Ishikawa (cell line): ENCODE data around the gene GARIN3.

Experiments
- CEBPB ChIP-seq: IDR thresholded peaks from 2 replicates; pipeline ENCODE4 v1.6.1; 2012
- CREB1 ChIP-seq: IDR thresholded peaks from 2 replicates; pipeline ENCODE4 v1.6.1; 2012; ENCODE audit warnings: low read depth
- EGR1 ChIP-seq: IDR thresholded peaks from 2 replicates; pipeline ENCODE4 v1.6.1; 2012
- EP300 ChIP-seq: IDR thresholded peaks from 2 replicates; pipeline ENCODE4 v1.6.1; 2012; ENCODE audit warnings: borderline replicate concordance
- FOXM1 ChIP-seq: IDR thresholded peaks from 2 replicates; pipeline ENCODE4 v1.6.1; 2012; ENCODE audit warnings: low read depth, borderline replicate concordance
- NFIC ChIP-seq: IDR thresholded peaks from 2 replicates; pipeline ENCODE4 v1.6.1; 2012
- RAD21 ChIP-seq: IDR thresholded peaks from 2 replicates; pipeline ENCODE4 v1.6.1; 2012; ENCODE audit warnings: low read depth
- TAF1 ChIP-seq: IDR thresholded peaks from 2 replicates; pipeline ENCODE4 v1.6.1; 2012; ENCODE audit warnings: low read depth, mild to moderate bottlenecking
- TCF12 ChIP-seq: IDR thresholded peaks from 2 replicates; pipeline ENCODE4 v1.6.1; 2012; ENCODE audit warnings: low read depth
- TEAD4 ChIP-seq: IDR thresholded peaks from 2 replicates; pipeline ENCODE4 v1.6.1; 2012
- YY1 ChIP-seq: IDR thresholded peaks from 2 replicates; pipeline ENCODE4 v1.6.1; 2012; ENCODE audit warnings: low read depth
- ZBTB7A ChIP-seq: IDR thresholded peaks from 2 replicates; pipeline ENCODE4 v1.6.1; 2012; ENCODE audit warnings: low read depth
- TF ChIP-seq, protein P1 (sequence below): IDR thresholded peaks from 2 replicates; pipeline ENCODE4 v1.6.1; 2012
- TF ChIP-seq, protein P2 (sequence below): IDR thresholded peaks from 2 replicates; pipeline ENCODE4 v1.6.1; 2012; ENCODE audit warnings: low read depth, mild to moderate bottlenecking
- TF ChIP-seq, protein P3 (sequence below): IDR thresholded peaks from 2 replicates; pipeline ENCODE4 v1.6.1; 2012

GARIN3 gene

DNA sequence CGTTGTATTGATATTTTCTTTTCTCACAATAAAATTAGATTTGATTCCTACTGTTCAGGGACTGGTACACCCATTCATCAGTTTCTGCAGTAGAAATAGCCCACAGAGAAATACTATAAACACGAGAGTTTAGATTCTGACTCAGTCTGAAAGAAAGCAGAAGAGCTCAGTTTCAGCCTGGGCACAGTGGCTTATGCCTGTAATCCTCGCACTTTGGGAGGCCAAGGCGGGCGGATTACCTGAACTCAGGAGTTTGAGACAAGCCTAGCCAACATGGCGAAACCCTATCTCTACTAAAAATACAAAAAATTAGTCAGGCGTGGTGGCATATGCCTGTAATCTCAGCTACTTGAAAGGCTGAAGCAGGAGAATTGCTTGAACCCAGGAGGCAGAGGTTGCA lies 23.2 kb upstream of the GARIN3 start:
- no peak for TF ChIP-seq FOXM1
- TF ChIP-seq TCF12, result no peak
- TF ChIP-seq NFIC, result no peak
- no peak for TF ChIP-seq CEBPB
- no peak for TF ChIP-seq TEAD4
- TF ChIP-seq, protein P1, sequence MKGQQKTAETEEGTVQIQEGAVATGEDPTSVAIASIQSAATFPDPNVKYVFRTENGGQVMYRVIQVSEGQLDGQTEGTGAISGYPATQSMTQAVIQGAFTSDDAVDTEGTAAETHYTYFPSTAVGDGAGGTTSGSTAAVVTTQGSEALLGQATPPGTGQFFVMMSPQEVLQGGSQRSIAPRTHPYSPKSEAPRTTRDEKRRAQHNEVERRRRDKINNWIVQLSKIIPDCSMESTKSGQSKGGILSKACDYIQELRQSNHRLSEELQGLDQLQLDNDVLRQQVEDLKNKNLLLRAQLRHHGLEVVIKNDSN, result no peak
- TF ChIP-seq, protein P2, sequence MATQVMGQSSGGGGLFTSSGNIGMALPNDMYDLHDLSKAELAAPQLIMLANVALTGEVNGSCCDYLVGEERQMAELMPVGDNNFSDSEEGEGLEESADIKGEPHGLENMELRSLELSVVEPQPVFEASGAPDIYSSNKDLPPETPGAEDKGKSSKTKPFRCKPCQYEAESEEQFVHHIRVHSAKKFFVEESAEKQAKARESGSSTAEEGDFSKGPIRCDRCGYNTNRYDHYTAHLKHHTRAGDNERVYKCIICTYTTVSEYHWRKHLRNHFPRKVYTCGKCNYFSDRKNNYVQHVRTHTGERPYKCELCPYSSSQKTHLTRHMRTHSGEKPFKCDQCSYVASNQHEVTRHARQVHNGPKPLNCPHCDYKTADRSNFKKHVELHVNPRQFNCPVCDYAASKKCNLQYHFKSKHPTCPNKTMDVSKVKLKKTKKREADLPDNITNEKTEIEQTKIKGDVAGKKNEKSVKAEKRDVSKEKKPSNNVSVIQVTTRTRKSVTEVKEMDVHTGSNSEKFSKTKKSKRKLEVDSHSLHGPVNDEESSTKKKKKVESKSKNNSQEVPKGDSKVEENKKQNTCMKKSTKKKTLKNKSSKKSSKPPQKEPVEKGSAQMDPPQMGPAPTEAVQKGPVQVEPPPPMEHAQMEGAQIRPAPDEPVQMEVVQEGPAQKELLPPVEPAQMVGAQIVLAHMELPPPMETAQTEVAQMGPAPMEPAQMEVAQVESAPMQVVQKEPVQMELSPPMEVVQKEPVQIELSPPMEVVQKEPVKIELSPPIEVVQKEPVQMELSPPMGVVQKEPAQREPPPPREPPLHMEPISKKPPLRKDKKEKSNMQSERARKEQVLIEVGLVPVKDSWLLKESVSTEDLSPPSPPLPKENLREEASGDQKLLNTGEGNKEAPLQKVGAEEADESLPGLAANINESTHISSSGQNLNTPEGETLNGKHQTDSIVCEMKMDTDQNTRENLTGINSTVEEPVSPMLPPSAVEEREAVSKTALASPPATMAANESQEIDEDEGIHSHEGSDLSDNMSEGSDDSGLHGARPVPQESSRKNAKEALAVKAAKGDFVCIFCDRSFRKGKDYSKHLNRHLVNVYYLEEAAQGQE, result no peak
- no peak for TF ChIP-seq YY1
- TF ChIP-seq CREB1, result no peak
- no peak for TF ChIP-seq TAF1
- TF ChIP-seq ZBTB7A, result no peak
- TF ChIP-seq, protein P3, sequence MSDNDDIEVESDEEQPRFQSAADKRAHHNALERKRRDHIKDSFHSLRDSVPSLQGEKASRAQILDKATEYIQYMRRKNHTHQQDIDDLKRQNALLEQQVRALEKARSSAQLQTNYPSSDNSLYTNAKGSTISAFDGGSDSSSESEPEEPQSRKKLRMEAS, result no peak
- no peak for TF ChIP-seq RAD21
- no peak for TF ChIP-seq EGR1

DNA sequence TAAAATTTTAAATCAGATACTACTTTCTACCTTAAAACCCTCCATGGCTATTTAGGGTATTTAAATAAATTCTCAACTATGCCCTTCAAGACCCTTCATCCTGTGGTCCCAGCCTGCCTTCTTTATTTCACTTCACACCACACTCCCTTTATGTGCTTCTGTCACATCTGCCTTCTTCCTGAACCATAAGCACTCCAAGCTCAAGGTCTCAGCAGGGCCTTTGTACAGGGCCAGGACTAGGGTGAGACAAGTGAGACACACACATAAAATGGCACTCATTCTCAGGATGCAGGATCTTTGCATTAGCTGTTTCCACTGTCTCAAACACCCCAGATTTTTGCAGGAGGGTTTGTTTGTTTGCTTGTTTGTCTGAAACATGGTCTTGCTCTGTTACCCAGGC lies 22.2 kb upstream of the GARIN3 start:
- TF ChIP-seq EP300 (no peak), EGR1 (no peak), TCF12 (no peak), RAD21 (no peak), YY1 (no peak), TAF1 (no peak), CREB1 (no peak), ZBTB7A (no peak), TEAD4 (no peak), FOXM1 (no peak), NFIC (no peak), CEBPB (no peak)
- TF ChIP-seq, protein P3, result no peak
- TF ChIP-seq, protein P1, result no peak
- TF ChIP-seq, protein P2, result no peak

DNA sequence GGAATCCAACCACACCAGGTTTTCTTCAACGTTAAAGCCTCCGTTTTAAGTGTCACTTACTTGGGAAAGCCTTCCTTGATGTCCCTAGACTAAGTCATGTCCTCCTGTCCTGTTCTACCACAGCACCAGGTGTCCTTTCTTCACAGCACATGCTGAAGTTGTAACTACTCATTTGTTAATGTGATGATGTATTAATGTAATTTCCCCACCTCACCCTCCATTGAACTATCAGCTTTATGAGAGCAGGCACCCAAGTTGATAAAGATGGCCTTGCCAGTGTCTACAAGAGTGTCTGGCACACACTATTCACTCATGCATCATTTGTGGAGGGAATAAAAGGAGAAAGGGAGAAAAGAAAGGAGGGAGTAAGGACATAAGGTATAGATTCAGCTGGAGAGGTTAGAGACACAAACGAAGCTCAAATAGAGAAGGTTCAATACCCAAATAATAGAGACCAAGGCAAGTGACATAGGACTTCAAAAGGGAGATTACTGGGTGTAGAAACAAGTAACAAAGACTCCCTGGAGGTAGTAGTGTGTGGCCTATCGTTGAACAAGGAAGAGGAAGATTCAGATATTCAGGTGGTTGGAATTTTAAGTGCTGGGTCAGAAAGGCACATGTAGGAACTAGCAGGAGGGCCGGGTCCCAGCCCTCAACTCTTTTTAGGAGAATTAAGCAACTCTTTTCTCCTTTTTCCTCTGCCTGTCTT lies 21.1 kb upstream of the GARIN3 start:
- TF ChIP-seq TAF1, result no peak
- TF ChIP-seq EGR1, result no peak

DNA sequence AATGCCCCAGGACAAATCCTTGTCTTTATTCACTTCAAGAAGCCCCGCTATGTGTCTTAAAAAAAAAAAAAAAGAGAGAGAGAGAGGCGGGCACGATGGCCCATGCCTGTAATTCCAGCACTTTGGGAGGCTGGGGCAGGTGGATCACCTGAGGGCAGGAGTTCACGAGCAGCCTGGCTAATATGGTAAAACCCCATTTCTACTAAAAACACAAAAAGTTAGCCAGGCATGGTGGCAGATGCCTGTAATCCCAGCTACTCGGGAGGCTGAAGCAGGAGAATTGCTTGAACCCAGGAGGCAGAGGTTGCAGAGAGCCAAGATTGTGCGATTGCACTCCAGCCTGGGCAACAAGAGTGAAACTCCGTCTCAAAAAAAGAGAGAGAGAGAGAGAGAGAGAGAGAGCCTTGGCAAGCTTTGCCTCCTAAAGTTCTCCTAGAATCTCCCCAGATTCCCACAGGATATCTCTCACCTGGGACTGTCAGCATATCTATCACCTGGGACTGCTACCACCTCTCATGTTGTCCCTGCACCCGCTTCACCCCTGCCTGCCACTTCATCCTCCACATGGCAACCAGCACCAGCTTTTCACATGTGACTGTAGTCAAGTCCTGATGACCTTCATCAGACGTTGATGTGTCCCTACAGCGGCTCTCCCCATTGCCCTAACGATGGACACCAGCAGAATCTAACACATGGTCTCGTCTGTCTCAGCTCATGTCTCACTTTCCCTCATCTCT lies 20.4 kb upstream of the GARIN3 start:
- TF ChIP-seq ZBTB7A (no peak), TEAD4 (no peak), EP300 (no peak), FOXM1 (no peak), TAF1 (no peak), RAD21 (no peak)

DNA sequence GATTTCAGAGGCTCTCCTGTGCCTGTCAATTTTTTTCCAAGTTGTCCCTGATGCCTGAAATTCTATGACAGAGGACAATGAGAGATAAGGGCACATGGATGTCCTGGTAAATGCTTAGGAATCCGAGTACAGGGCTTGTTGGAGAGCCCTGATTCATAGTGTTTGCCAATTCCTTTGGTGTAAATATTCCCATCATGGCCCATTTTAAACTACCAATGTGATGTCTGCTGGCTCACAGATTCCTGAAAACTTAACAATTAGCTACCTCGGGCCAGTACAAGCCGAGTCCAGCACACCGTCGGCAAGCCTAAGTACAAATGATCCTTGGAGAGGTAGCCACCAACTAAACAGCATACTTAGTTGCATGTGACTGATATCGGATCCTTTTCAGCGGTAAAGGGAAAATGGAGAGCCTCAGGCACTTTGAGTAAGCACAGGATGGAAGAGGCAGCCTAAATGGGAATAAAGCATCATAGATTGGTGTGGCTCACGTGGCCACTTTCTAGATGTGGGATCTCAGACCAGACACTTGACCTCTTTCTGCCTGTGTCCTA lies 18.1 kb upstream of the GARIN3 start:
- no peak for TF ChIP-seq CREB1
- TF ChIP-seq CEBPB, result no peak
- TF ChIP-seq TCF12, result no peak
- TF ChIP-seq TEAD4, result no peak
- TF ChIP-seq RAD21, result no peak
- TF ChIP-seq, protein P3, result no peak
- TF ChIP-seq, protein P1, result no peak
- no peak for TF ChIP-seq EP300
- TF ChIP-seq NFIC, result no peak
- TF ChIP-seq EGR1, result no peak
- no peak for TF ChIP-seq TAF1
- no peak for TF ChIP-seq ZBTB7A
- TF ChIP-seq YY1, result no peak
- TF ChIP-seq FOXM1, result no peak
- TF ChIP-seq, protein P2, result no peak
